ENCODE measurements around the gene HSBP1L1. TPM values are rescaled to one million over a fixed set of nuclear protein-coding genes. Genes with fewer than 3 reads are reported as not detected.

HSBP1L1 gene
- total and polyA plus RNA-seq, 2 donors (not counting 3 experiments of a cell fraction or from before 2014, with no cell fraction given), result 5.2 to 7.1 TPM

- CTCF ChIA-PET, result no interaction called here
- no peaks in the 10 kb centered on the region for H4K20me1 ChIP-seq (replicated peaks; ENCODE audit: control insufficient read depth, extremely low read depth, insufficient read depth, low read length)
- peaks cover 31% of the 10 kb centered on the region for H3K79me2 ChIP-seq (ENCODE audit: control insufficient read depth, insufficient read depth, low read length)
- peaks cover 4 to 20% of the 10 kb centered on the region in 2 experiments for H3K36me3 ChIP-seq (ENCODE audit: control insufficient read depth in 2 of 2, extremely low read depth in 1 of 2, insufficient read depth in 2 of 2, low read length in 2 of 2)
- no peak overlapping the region for H2AFZ ChIP-seq (ENCODE audit: low read depth, low read length)
- no peaks in the 10 kb centered on the region for H3K4me1 ChIP-seq (ENCODE audit: control insufficient read depth, extremely low read depth, insufficient read depth, low read length)
- POLR2A ChIA-PET, result no interaction called here
- H3K27me3 ChIP-seq (ENCODE audit: control insufficient read depth in 2 of 2, insufficient read depth in 2 of 2, low read length in 2 of 2), result no peaks in the 10 kb centered on the region
- FAIRE-seq (no peak), DNase-seq (ENCODE audit: low read depth, low spot score) (no peak)
- intact Hi-C loops (cut with micrococcal nuclease) (no loop called here), dilution Hi-C loops (cut with MboI; ENCODE audit: extremely low pct_ligation_motif_present, low sequenced_read_pairs) (no loop called here)
- no peaks in the 10 kb centered on the region for H3K9me3 ChIP-seq (replicated peaks; ENCODE audit: control insufficient read depth, insufficient read depth, low read length)
- H3K27ac ChIP-seq (ENCODE audit: insufficient read depth, low read depth, low read length), result no peak overlapping the region
- no peaks in the 10 kb centered on the region for H3K9me1 ChIP-seq (replicated peaks; ENCODE audit: control insufficient read depth, extremely low read depth, insufficient read depth, low read length)
- TF ChIP-seq GATA2 (IDR thresholded peaks at IDR 0.05; ENCODE audit: insufficient read depth, insufficient read length, low read depth, low read length) (no peak), JUN (IDR thresholded peaks at IDR 0.05; ENCODE audit: borderline replicate concordance, insufficient read depth, insufficient read length, low read depth) (no peak), FOS (IDR thresholded peaks at IDR 0.05; ENCODE audit: borderline replicate concordance, insufficient read depth, low read length) (no peak), MYC (IDR thresholded peaks at IDR 0.05; ENCODE audit: low read depth, low read length) (no peak), EZH2 (IDR thresholded peaks at IDR 0.05; ENCODE audit: borderline replicate concordance, low read depth, low read length, severe bottlenecking) (no peak), MAX (IDR thresholded peaks at IDR 0.05; ENCODE audit: insufficient read depth, insufficient read length) (no peak), CTCF (IDR thresholded peaks at IDR 0.05; ENCODE audit: extremely low read depth in 1 of 2, insufficient read depth in 1 of 2, low read depth in 1 of 2, low read length in 2 of 2) (no peak), POLR2AphosphoS5 (IDR thresholded peaks at IDR 0.05; ENCODE audit: insufficient read depth, low read depth, low read length) (no peak), POLR2A (IDR thresholded peaks at IDR 0.05; ENCODE audit: low read depth, low read length) (no peak)
- H3K9ac ChIP-seq (replicated peaks; ENCODE audit: extremely low read depth, insufficient read depth, low read length), result no peak overlapping the region
- BruUV-seq (replicated peaks), result no TSS peak
- H3K4me2 ChIP-seq (ENCODE audit: insufficient read depth, low read length), result no peak overlapping the region
- H3K4me3 ChIP-seq (replicated peaks in 1 of 3; ENCODE audit: insufficient read depth in 1 of 3, low read depth in 1 of 3, low read length in 3 of 3), result no peak overlapping the region
Measured at GRCh38 chr18:79940814-79941472, 23.5 kb upstream of the HSBP1L1 start.
